ENCODE measurements around the gene SCAMP3. TPM values are rescaled to one million over a fixed set of nuclear protein-coding genes. Genes with fewer than 3 reads are reported as not detected.

The SCAMP3 gene
- polyA plus RNA-seq, 1 donor from 2014 or later, result 34.6 TPM

GRCh38 chr1:155308493-155309422 is 46.6 kb upstream of the SCAMP3 start, which contains the start of gene FDPS:
Gene FDPS, plus strand, starts transcription at chr1:155308866. Its CDS starts 924 bp downstream, at chr1:155309790.
- no peaks in the 10 kb centered on the region for H3K9me2 ChIP-seq (ENCODE audit: insufficient read depth, low read length)
- H3K9me3 ChIP-seq (ENCODE audit: low read length), result no peaks in the 10 kb centered on the region
- peaks cover 23% of the 10 kb centered on the region for H3K79me2 ChIP-seq (replicated peaks; ENCODE audit: insufficient read depth, low read length)
- H3F3A ChIP-seq (ENCODE audit: insufficient read depth, low read length, poor library complexity, severe bottlenecking), result no peaks in the 10 kb centered on the region
- peak within 1 kb of the TSS; percentile 93 for H3K27ac ChIP-seq (ENCODE audit: low read length)
- H3K27me3 ChIP-seq (ENCODE audit: insufficient read depth, low read depth, low read length), result no peaks in the 10 kb centered on the region
- TF ChIP-seq TAF1 (IDR thresholded peaks at IDR 0.05; ENCODE audit: low read depth) (peak; percentile 50), MXI1 (conservative IDR thresholded peaks at IDR 0.05; ENCODE audit: poor library complexity, severe bottlenecking) (peak; percentile 77), SMC3 (conservative IDR thresholded peaks at IDR 0.05; ENCODE audit: poor library complexity) (peak; percentile 25), REST (IDR thresholded peaks at IDR 0.05; ENCODE audit: borderline replicate concordance) (peak; percentile 58), CTCF (IDR thresholded peaks at IDR 0.05; ENCODE audit: poor library complexity, severe bottlenecking) (no peak), POLR2AphosphoS5 (IDR thresholded peaks at IDR 0.05) (peak; percentile 72), RAD21 (conservative IDR thresholded peaks at IDR 0.05) (no peak), EP300 (conservative IDR thresholded peaks at IDR 0.05; ENCODE audit: poor library complexity, severe bottlenecking) (peak; percentile 85), EZH2 (IDR thresholded peaks at IDR 0.05; ENCODE audit: borderline replicate concordance, insufficient read depth, low read length, poor library complexity, severe bottlenecking) (no peak)
- peak within 1 kb of the TSS; percentile 91 for H3K9ac ChIP-seq (ENCODE audit: low read length)
- peak within 1 kb of the TSS; percentile 88 for H3K4me3 ChIP-seq (ENCODE audit: low read length)
- H2AFZ ChIP-seq (ENCODE audit: low read depth, low read length), result peak within 1 kb of the TSS; percentile 61
- no peaks in the 10 kb centered on the region for H3K36me3 ChIP-seq (ENCODE audit: insufficient read depth, low read length)
- peak within 1 kb of the TSS; percentile 90 for H3K4me2 ChIP-seq (ENCODE audit: low read length)
- H4K20me1 ChIP-seq (ENCODE audit: insufficient read depth), result no peaks in the 10 kb centered on the region

- peaks cover 23% of the 10 kb centered on the region for H3K79me2 ChIP-seq (replicated peaks; ENCODE audit: insufficient read depth, low read length)
- H3K27ac ChIP-seq (ENCODE audit: low read length), result peak overlapping the region; percentile 93
- H3K9ac ChIP-seq (ENCODE audit: low read length), result no peak overlapping the region
- H3K4me2 ChIP-seq (ENCODE audit: low read length), result no peak overlapping the region
- H3F3A ChIP-seq (ENCODE audit: insufficient read depth, low read length, poor library complexity, severe bottlenecking), result no peaks in the 10 kb centered on the region
- H3K9me2 ChIP-seq (ENCODE audit: insufficient read depth, low read length), result no peaks in the 10 kb centered on the region
- H3K27me3 ChIP-seq (ENCODE audit: insufficient read depth, low read depth, low read length), result no peaks in the 10 kb centered on the region
- H3K4me3 ChIP-seq (ENCODE audit: low read length), result no peak overlapping the region
- no peaks in the 10 kb centered on the region for H4K20me1 ChIP-seq (ENCODE audit: insufficient read depth)
- TF ChIP-seq RAD21 (conservative IDR thresholded peaks at IDR 0.05) (peak; percentile 43), SMC3 (conservative IDR thresholded peaks at IDR 0.05; ENCODE audit: poor library complexity) (peak; percentile 45), CTCF (IDR thresholded peaks at IDR 0.05; ENCODE audit: poor library complexity, severe bottlenecking) (peak; percentile 51), EP300 (conservative IDR thresholded peaks at IDR 0.05; ENCODE audit: poor library complexity, severe bottlenecking) (no peak), EZH2 (IDR thresholded peaks at IDR 0.05; ENCODE audit: borderline replicate concordance, insufficient read depth, low read length, poor library complexity, severe bottlenecking) (no peak), REST (IDR thresholded peaks at IDR 0.05; ENCODE audit: borderline replicate concordance) (no peak), POLR2AphosphoS5 (IDR thresholded peaks at IDR 0.05) (no peak), MXI1 (conservative IDR thresholded peaks at IDR 0.05; ENCODE audit: poor library complexity, severe bottlenecking) (no peak)
- no peaks in the 10 kb centered on the region for H3K9me3 ChIP-seq (ENCODE audit: low read length)
- H2AFZ ChIP-seq (ENCODE audit: low read depth, low read length), result no peak overlapping the region
- no peaks in the 10 kb centered on the region for H3K36me3 ChIP-seq (ENCODE audit: insufficient read depth, low read length)
Observed at GRCh38 chr1:155307247-155307740, 45.1 kb upstream of the SCAMP3 start.
